CD4-positive, alpha-beta T cell treated with Interferon gamma for 1 hour (primary cell): Measurements from ENCODE around the gene CCNH.

ENCODE experiments used
- DNase-seq: peaks from one replicate; pipeline ENCODE4 v3.0.0-alpha.2; 2020

CCNH gene

GRCh38 chr5:87401626-87402025 lies 11.1 kb downstream of the CCNH start:
- no peak for DNase-seq

DNA sequence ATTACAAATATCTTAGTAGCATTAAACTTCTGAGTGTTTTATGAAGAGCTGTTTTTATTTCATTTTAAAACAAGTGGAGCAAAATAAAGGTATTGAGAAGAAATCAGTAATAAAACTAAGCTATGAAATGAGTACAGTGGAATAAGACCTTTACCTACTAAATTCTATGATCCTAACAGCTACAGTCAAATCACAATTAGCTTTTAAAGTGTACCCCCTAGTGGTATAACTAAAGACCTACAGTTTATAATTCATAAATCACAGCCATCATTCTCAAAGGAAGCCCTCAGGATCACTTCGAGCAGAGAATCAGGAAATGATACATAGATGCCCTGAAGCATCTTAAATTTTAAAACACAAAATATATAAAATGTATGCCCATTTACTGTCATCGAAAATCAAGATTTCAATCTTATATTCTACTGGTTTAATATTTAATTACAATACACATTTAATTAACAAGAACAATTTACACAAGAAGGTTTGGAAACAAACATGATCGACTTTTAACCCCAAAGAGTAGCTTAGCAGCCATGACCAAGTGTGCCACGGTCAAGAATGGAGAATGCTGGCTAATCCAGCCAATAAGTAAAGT lies 12.3 kb downstream of the CCNH start:
- no peak for DNase-seq

DNA sequence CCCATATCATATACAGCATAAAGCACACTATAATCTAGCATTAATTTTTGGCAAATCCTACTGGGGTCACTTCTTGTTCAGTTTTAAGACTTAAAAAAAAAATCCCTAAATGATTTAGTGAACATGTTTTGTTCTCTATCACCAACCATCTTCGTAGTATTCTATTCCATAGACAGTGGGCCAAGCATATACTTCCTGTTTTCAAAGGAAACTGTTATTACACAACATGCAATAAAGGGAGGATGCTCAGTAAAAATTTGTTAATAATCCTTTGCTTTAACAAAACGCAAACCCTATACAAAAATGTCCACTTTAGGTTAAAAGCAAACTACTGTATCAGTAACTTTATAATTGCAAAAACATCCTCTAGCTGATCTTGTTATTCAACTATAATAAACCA lies 13.0 kb downstream of the CCNH start:
- DNase-seq: no peak

DNA sequence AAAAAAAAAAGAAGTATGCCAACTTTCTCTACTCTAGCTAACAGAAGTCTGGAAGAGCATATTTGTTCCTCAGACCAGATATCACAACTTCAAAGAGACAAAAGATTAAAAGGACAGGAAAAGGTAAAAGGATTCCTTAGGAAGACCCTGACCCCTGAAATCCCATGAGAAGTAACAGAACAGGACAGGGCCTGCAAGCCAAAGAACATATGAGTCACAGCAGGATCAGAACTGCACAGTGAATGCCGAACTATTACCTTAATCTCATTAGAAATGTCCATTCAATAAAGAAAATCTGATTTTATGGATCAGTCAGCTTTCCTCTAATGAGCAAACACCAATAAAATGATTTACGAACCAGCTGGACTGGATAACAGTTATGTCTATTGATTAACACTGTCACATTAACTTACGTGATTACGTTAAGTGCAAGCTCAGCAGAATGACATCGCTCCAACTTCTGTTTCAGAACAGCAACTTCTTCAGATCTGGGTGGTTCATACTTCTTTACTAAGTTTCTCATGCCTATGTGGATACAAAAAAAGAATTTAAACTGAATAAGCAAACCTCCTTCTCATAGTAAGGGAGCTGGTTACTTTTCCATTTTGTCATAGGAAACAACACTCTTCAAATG lies 13.6 kb downstream of the CCNH start:
- DNase-seq: no peak

- DNase-seq: no peak
These were observed 18.1 kb downstream of the CCNH start for GRCh38 chr5:87394411-87395165.

GRCh38 chr5:87393331-87393730 lies 19.4 kb downstream of the CCNH start:
- DNase-seq: no peak

DNA sequence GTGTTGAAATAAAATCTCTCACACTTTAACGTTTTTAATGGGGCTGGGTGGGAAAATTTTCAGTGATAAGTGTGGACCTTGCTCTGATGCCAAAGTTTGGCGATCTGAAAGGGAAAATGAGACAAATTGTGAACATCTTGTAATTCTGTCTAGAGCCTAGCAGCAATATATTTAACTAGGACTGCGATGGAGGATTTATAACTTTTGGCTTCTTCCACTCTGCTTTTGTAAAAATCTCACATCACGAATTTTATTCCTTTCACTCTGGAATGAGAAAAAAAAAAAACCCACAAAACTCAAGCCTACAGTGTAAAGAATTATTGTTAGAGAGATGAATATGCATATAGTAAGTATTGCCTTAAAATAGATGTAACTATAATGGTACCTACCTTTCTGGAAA lies 19.9 kb downstream of the CCNH start:
- no peak for DNase-seq

- DNase-seq: no peak
These were observed 20.6 kb downstream of the CCNH start for GRCh38 chr5:87392170-87392569.

GRCh38 chr5:87390576-87391199 lies 22.0 kb downstream of the CCNH start:
- no peak for DNase-seq

GRCh38 chr5:87390075-87390474 lies 22.7 kb downstream of the CCNH start:
- no peak for DNase-seq

DNA sequence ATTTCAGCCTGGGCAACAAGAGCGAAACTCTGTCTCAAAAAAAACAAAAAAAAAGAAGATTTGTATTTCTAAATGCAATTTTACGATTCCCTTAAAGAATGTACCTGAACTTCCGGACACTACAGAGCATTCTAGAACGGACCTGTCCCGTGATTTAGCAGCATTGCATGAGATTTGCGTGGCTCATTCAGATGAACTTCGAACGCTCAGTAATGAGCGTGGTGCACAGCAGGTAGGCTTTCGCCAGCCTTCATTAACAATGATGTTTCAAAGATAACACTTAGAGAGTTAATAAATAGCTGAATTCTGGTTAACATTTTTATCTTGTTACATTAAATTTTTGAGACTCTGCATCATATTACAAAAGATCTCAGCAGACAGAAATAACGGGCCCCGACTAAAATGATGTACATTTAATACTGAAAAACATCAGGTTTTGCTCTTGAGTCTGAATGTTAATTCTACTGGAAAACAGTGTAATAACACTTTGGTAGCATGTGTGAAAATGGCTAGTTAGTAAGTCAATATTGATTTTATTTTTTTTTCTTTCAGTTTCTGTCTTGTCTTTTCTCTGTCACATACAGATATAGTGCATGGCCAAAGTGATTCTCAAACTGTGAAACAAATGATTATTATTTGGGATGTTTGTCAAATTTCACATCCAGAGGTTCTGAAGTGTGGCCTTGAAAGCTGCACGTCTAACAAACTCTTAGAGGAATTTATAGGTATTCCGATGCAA lies 23.3 kb downstream of the CCNH start:
- DNase-seq: no peak

DNA sequence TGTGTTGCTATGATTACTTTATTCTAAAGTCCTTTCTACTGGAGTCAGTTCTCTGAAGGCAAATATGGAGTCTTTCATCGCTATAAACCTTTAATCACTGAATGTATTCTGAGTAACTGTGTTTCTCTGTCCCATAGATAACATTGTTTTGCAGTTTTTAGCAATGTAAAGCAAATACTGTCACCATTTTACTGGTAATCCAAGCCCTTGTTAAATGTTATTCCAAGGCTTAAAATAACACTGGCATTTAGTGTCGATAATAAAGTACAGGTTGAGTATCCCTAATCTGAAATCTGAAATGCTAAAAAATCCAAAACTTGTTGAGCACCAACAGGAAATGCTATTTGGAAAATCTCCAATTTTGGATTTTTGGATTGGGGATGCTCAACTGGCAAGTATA lies 24.6 kb downstream of the CCNH start:
- no peak for DNase-seq

GRCh38 chr5:87385802-87386201 lies 26.9 kb downstream of the CCNH start:
- no peak for DNase-seq

GRCh38 chr5:87383216-87383615 lies 29.5 kb downstream of the CCNH start:
- no peak for DNase-seq

- DNase-seq: no peak
These were observed 30.5 kb downstream of the CCNH start for GRCh38 chr5:87382224-87382623.

GRCh38 chr5:87372705-87373104 lies 40.0 kb downstream of the CCNH start:
- no peak for DNase-seq

DNA sequence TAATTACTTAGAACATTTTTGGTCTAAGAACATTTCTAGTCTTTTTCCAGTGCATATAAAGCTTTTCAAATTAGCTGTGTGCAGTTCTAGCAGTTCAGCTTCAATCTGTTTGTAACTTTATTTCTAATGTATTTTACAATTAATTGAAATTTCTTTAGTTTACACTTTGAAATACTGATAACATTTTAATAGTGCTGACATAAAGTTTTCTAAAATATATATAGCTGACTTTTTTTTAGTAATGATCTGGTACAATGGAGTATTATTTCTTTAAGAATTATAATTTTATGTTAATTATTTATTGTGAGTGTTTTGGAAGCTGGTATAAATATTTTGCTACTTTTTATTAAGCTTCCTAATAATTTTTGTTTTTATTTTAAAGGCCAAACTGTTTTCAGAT lies 43.3 kb downstream of the CCNH start:
- no peak for DNase-seq

DNA sequence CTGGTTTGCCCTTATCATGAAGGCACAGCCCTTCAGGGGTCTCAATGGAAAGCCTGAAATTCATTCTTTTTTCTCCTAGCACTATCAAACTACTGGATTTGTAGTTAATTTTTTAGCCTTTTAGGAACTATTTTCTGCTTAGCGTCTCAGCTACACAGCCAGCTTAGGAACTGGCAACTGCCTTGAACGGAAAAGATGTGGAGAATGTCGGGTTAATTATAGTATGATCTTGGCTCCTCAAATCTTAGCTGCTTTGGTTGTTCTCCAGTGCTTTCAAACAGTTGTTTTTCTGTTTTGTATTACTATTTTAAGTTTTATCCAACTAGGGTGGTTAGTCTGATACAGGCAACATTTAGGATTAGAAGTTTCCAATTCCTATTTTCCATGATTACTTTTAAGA lies 44.1 kb downstream of the CCNH start:
- DNase-seq: no peak

DNA sequence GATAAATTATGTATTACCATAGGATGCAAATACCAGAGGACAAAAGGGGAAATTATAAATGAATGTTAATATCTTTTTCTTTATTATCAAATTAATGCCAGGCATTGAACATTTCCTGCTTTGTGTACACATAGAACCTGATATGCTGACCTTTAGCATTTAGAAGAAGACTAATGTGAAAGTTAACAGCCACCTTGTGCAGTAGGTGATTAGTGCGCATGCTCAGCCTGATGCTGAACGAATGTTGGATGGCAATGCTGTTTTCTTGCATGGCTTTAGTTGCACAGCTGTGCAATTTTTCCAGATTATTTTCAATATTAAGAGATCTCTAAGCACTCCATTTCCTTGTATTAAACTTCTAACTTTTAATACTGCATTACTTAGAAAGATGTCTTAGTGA lies 45.5 kb downstream of the CCNH start:
- DNase-seq: no peak

- DNase-seq: no peak
These were observed 51.1 kb downstream of the CCNH start for GRCh38 chr5:87361536-87362213.

- DNase-seq: no peak
These were observed 51.7 kb downstream of the CCNH start for GRCh38 chr5:87361031-87361445.

GRCh38 chr5:87360132-87360531 lies 52.6 kb downstream of the CCNH start:
- DNase-seq: no peak

DNA sequence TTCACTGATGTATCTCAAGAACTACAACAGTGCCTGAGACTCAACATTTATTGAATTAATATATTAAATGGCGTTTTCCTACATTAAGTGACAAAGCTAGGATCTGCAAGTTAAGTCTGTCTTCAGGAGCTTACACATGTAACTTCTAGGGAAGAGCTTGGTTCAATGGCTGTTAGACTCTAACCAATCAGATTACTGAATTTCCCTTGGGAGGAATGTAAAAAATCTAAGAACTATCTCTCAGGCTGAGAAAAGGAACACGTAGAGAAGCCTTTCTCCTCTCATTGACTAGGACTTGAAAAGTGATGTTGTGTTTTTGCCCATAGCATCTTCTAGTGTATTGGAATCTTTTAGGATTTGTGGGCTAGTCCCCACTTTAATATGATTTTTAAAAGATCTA lies 53.6 kb downstream of the CCNH start:
- no peak for DNase-seq
